ENCODE data around the gene GNB3. TPM values are rescaled to one million over a fixed set of nuclear protein-coding genes. Genes with fewer than 3 reads are reported as not detected.

The GNB3 gene
- total RNA-seq, 1 experiment from 2014 or later: 8.7 TPM

DNA sequence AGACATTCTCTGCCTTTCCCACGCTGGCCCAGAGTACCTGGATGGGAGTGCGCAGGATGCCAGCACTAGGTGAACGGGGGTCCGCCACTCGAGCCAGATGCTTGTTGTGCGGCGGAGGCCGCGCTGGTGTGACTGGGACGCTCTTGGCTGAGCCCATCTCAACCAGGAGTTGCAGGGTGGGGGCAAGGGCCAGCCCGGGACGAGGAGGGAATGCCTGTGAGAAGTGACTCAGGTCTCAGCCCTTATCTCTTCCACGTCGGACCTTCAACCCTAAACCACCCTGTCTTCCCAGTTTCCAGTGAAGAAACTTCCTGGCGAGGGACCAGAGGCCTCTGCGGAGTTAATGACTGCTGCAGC, 10.0 kb downstream of the GNB3 start:
- DNase-seq (ENCODE audit: low read depth, low spot score): no peak

More for the DNA sequence above, 10.0 kb downstream of the GNB3 start:
- no peaks in the 10 kb centered on the region for H4K20me1 ChIP-seq (ENCODE audit: insufficient read depth)
- no peak overlapping the region for H2AFZ ChIP-seq (ENCODE audit: low read depth, low read length, poor library complexity, severe bottlenecking)
- BruUV-seq (replicated peaks): TSS peak; percentile 82
- H3K9ac ChIP-seq (ENCODE audit: low read length): peak overlapping the region; percentile 89
- ChIA-PET POLR2A (interaction anchor here (0.9 to 8.9 kb wide), 13 partner anchors 10 to 316 kb away, joined by 3 to 186 read pairs (median 12); partner anchors contain the start of genes C12orf57, GAPDH, GNB3 and MLF2), CTCF (interaction anchor here (1.4 to 3.4 kb wide), 6 partner anchors 17 to 97 kb away, joined by 5 to 38 read pairs (median 22); partner anchors contain the start of genes MLF2, P3H3 and SPSB2), RAD21 (ENCODE audit: low non-redundant PET in 1 of 2, low total read pairs in 2 of 2, uncharacterized antibody in 2 of 2, unreplicated experiment in 2 of 2) (no interaction called here)
- intact Hi-C loops (cut with micrococcal nuclease): loop anchor here (5.0 kb wide), 1 partner anchor 243 kb away; the partner anchor contains the start of gene CHD4
- TF ChIP-seq, protein P1, sequence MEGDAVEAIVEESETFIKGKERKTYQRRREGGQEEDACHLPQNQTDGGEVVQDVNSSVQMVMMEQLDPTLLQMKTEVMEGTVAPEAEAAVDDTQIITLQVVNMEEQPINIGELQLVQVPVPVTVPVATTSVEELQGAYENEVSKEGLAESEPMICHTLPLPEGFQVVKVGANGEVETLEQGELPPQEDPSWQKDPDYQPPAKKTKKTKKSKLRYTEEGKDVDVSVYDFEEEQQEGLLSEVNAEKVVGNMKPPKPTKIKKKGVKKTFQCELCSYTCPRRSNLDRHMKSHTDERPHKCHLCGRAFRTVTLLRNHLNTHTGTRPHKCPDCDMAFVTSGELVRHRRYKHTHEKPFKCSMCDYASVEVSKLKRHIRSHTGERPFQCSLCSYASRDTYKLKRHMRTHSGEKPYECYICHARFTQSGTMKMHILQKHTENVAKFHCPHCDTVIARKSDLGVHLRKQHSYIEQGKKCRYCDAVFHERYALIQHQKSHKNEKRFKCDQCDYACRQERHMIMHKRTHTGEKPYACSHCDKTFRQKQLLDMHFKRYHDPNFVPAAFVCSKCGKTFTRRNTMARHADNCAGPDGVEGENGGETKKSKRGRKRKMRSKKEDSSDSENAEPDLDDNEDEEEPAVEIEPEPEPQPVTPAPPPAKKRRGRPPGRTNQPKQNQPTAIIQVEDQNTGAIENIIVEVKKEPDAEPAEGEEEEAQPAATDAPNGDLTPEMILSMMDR (IDR thresholded peaks at IDR 0.05 in 2 of 3, conservative IDR thresholded peaks at IDR 0.05 in 1 of 3; ENCODE audit: borderline replicate concordance in 1 of 3, insufficient read depth in 1 of 3, low read depth in 2 of 3, low read length in 2 of 3): no peak
- TF ChIP-seq CEBPB (IDR thresholded peaks at IDR 0.05; ENCODE audit: low read depth): no peak
- TF ChIP-seq RAD21 (IDR thresholded peaks at IDR 0.05; ENCODE audit: low read depth): no peak
- TF ChIP-seq POLR2AphosphoS5 (IDR thresholded peaks at IDR 0.05; ENCODE audit: low read depth, low read length): no peak
- TF ChIP-seq EZH2 (IDR thresholded peaks at IDR 0.05): no peak
- TF ChIP-seq ZFX (IDR thresholded peaks at IDR 0.05): no peak
- TF ChIP-seq, protein P2, sequence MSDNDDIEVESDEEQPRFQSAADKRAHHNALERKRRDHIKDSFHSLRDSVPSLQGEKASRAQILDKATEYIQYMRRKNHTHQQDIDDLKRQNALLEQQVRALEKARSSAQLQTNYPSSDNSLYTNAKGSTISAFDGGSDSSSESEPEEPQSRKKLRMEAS (IDR thresholded peaks at IDR 0.05): no peak
- no peak for TF ChIP-seq JUND (IDR thresholded peaks at IDR 0.05)
- TF ChIP-seq YY1 (IDR thresholded peaks at IDR 0.05; ENCODE audit: extremely low read depth, insufficient replicate concordance, low read depth, low read length): no peak
- TF ChIP-seq, protein P3, sequence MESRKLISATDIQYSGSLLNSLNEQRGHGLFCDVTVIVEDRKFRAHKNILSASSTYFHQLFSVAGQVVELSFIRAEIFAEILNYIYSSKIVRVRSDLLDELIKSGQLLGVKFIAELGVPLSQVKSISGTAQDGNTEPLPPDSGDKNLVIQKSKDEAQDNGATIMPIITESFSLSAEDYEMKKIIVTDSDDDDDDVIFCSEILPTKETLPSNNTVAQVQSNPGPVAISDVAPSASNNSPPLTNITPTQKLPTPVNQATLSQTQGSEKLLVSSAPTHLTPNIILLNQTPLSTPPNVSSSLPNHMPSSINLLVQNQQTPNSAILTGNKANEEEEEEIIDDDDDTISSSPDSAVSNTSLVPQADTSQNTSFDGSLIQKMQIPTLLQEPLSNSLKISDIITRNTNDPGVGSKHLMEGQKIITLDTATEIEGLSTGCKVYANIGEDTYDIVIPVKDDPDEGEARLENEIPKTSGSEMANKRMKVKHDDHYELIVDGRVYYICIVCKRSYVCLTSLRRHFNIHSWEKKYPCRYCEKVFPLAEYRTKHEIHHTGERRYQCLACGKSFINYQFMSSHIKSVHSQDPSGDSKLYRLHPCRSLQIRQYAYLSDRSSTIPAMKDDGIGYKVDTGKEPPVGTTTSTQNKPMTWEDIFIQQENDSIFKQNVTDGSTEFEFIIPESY (IDR thresholded peaks at IDR 0.05; ENCODE audit: extremely low read depth, insufficient replicate concordance, low read length): no peak
- no peak for TF ChIP-seq ELF1 (IDR thresholded peaks at IDR 0.05; ENCODE audit: borderline replicate concordance, low read depth)
- no peak for TF ChIP-seq ZNF274 (IDR thresholded peaks at IDR 0.05; ENCODE audit: low read depth, low read length)
- H3K79me2 ChIP-seq (ENCODE audit: insufficient read depth, low read length): peaks cover 49% of the 10 kb centered on the region
- H3K36me3 ChIP-seq (ENCODE audit: control insufficient read depth in 1 of 2, insufficient read depth in 2 of 2, low read length in 2 of 2): peaks cover 27 to 48% of the 10 kb centered on the region in 2 experiments; a peak in 3 of 4 replicates
- H3K4me1 ChIP-seq (ENCODE audit: control insufficient read depth in 1 of 2, insufficient read depth in 2 of 2, low read length in 2 of 2): peaks cover 15 to 31% of the 10 kb centered on the region in 2 experiments
- H3K4me2 ChIP-seq (ENCODE audit: low read length): peak overlapping the region; percentile 100
- H3K9me3 ChIP-seq (ENCODE audit: control insufficient read depth in 1 of 2, insufficient read depth in 1 of 2, low read depth in 1 of 2, low read length in 2 of 2): no peaks in the 10 kb centered on the region
- peak overlapping the region; percentile 77 for H3K27ac ChIP-seq (ENCODE audit: low read depth, low read length)
- H3K27me3 ChIP-seq (ENCODE audit: insufficient read depth, low read length): no peaks in the 10 kb centered on the region
- H3K9me2 ChIP-seq (ENCODE audit: insufficient read depth): no peaks in the 10 kb centered on the region
- peak overlapping the region; percentile 67 to 94 for H3K4me3 ChIP-seq (replicated peaks in 1 of 2; ENCODE audit: low read depth in 1 of 2, low read length in 2 of 2)
- no peak for ATAC-seq

All from HCT116 (cell line).